H1 (cell line): ENCODE results near the gene SS18L1. TPM values are rescaled to one million over a fixed set of nuclear protein-coding genes. Genes with fewer than 3 reads are reported as not detected.

Experiments used
- CEBPB ChIP-seq: IDR thresholded peaks from 2 replicates; pipeline ENCODE4 v1.6.1; 2012; ENCODE audit warnings: low read depth, low read length
- KDM1A ChIP-seq: fragments of 200-600, 300-600 bp; sonication (generic); IDR thresholded peaks from 2 replicates; pipeline ENCODE4 v1.7.1; 2016; ENCODE audit warnings: mild to moderate bottlenecking, low read length, borderline replicate concordance
- polyA plus RNA-seq, 7 experiments: library from polyadenylated mRNA; depleted of rRNA in 3 of 7; stranded (reverse) in 5 of 7; unstranded in 2 of 7; fragments of >200 nt in 5 of 7; fragments of 200-250 nt in 2 of 7; gene quantifications; 1 replicate in 5 of 7; 2 replicates in 1 of 7; 4 replicates in 1 of 7; pipeline versions ENCODE4 v1.2.1 to v1.2.3, GENCODE V29; 2011 to 2013; ENCODE audit warnings: missing spikeins in 2 of 7, mixed read lengths in 2 of 7
- total RNA-seq: library from RNA; stranded (reverse); fragmentation: NEBNext Ultra II Directional; extraction: Animal tissue kit (Norgen Biotek cat#: 25700); gene quantifications from 2 replicates; pipeline ENCODE4 v1.2.1, GENCODE V29; 2021

The SS18L1 gene
- total and polyA plus RNA-seq, 2 of the 8 experiments (the other 6 are each of a cell fraction or from before 2014, with no cell fraction given) = 28.4 to 29.7 TPM

DNA sequence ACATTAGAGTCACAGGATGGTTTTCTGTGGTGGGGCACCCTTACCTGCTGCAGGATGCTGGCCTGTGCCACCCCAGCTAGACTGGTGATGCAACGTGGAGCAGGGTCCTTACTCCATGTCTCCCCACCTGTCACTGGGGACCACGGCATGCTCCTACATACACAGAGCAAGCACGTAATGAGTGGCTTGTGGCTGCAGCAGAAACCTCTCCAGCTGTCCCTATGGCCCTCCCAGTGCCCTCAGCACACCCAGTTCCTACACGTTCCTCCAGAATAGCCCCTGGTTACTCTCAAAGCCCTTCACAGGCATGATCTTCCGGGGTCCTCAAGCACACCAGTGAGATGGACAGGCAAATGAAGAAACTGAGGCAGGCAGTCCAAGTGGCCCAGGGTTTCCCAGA lies 24.5 kb upstream of the SS18L1 start (continued):
- TF ChIP-seq CEBPB (no peak), KDM1A (no peak)
